D721Med (cell line): ENCODE data around the gene C1orf122.

Source experiments
- DNase-seq: peaks from one replicate; pipeline ENCODE4 v3.0.0; 2011; ENCODE audit warnings: low spot score; ENCODE audit not compliant: insufficient read length
- FAIRE-seq: peaks from 2 replicates; lab custom pipeline; 2011; peaks lifted over from hg19 to GRCh38; lab: Jason Lieb, UNC
- CTCF ChIP-seq: IDR thresholded peaks from 2 replicates; pipeline ENCODE4 v1.5.1; 2012; ENCODE audit warnings: mild to moderate bottlenecking, control low read depth; ENCODE audit not compliant: insufficient read depth; ENCODE audit errors: missing control alignments

The C1orf122 gene

GRCh38 chr1:37845049-37845646 is 37.6 kb downstream of the C1orf122 start:
- FAIRE-seq (no peak), DNase-seq (no peak)
- no peak for TF ChIP-seq CTCF

- no peak for FAIRE-seq
- no peak for TF ChIP-seq CTCF
- no peak for DNase-seq
Observed at GRCh38 chr1:37845786-37846185, 38.2 kb downstream of the C1orf122 start.

GRCh38 chr1:37846647-37847339 is 39.2 kb downstream of the C1orf122 start:
- FAIRE-seq (no peak), DNase-seq (no peak)
- TF ChIP-seq CTCF: no peak

GRCh38 chr1:37849480-37849879 is 41.9 kb downstream of the C1orf122 start:
- DNase-seq (no peak), FAIRE-seq (no peak)
- no peak for TF ChIP-seq CTCF

DNA sequence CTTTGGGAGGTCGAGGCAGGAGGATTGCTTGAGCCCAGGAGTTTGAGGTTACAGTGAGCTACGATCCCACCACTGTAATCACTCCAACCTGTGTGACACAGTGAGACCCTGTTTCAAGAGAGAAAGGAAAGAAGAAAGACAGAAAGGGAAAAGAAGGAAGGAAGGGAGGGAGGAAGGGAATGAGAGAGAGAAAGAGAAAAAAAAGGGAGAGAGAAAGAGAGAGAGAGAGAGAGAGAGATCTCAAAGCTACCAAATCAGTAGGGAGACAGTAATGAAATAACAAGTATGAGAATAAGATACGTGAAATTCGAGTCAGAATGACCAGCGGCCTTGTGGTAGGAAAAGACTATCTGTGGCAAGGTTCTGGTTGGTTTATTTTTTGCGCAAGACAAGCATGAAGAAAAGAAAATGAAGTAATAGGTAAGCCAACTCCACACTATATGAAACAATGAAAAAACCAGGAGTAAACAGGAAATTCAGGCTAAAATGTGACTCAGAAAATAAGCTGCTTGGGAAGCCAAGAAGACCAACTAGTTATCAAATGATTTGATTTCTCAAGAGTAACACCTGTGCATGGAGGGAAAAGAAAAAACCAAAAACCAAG is 42.9 kb downstream of the C1orf122 start:
- no peak for TF ChIP-seq CTCF
- FAIRE-seq: no peak
- DNase-seq: no peak

- no peak for FAIRE-seq
- no peak for DNase-seq
- TF ChIP-seq CTCF: no peak
Observed at GRCh38 chr1:37851262-37851661, 43.7 kb downstream of the C1orf122 start.

DNA sequence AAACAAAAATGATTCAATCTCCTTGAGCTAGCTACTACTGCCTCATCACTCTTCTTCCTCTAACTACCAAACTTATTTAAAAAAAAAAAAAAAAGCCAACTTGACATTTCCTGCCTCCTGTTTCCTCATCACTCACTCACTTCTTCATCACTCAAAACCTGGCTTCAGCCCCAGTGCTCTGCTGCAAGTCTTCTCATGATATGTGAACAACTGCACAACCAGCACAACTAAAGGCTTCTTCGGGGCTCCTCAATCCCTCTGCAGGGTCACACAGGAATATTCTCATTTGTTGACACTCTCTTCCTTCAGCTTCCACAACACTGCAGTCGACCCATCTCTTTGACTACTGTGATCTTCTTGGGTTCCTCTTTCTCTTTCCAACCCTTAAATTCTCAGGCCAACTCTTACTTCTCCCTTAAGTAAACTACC is 44.2 kb downstream of the C1orf122 start:
- no peak for TF ChIP-seq CTCF
- FAIRE-seq: no peak
- DNase-seq: no peak
